ENCODE data around the gene AUNIP.
"Not testable (repeated sequence)": the region's sequence is repeated elsewhere in the genome, so short reads cannot be mapped to it uniquely, and the experiment has no call there.

- TF ChIP-seq CTCF, POLR2A, EP300 (IDR thresholded peaks at IDR 0.05): not testable (repeated sequence)
Observed at GRCh38 chr1:25839808-25840207, 19.4 kb downstream of the AUNIP start.

Data from upper lobe of left lung (tissue), 4 donors.